Fibroblast of gingiva (primary cell): ENCODE results near the gene GABRG2.
"Not testable (repeated sequence)": the region's sequence is repeated elsewhere in the genome, so short reads cannot be mapped to it uniquely, and the experiment has no call there.

ENCODE experiments used
- DNase-seq: peaks from one replicate; pipeline ENCODE4 v3.0.0-alpha.2; 2011; ENCODE audit warnings: low read depth

GABRG2 gene

DNA sequence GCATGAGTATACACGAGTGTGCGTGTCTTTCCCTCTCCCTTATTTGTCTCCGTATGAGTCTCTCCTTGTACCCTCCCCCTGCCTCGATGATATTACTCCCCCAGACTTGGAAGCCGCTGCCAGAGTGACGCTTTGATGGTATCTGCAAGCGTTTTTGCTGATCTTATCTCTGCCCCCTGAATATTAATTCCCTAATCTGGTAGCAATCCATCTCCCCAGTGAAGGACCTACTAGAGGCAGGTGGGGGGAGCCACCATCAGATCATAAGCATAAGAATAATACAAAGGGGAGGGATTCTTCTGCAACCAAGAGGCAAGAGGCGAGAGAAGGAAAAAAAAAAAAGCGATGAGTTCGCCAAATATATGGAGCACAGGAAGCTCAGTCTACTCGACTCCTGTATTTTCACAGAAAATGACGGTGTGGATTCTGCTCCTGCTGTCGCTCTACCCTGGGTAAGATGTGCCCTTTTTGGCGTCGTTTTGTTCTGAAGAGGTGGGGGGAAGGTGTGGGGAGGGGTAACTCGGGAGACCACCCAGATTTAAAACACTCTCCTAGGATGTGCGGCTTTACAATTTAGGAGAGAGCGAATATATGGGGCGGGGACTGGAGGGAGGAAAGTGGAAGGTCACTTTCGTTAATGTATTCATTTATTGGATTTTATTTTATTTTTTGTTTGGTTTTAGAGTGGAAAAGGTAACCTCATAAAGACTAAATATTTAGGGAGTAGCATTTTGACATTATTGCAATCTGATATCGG lies at the start of gene GABRG2:
Gene GABRG2 (plus strand): TSS at position 119 of the 757 bp plus-strand sequence. CDS start 227 bp downstream, at position 346.
- no peak for DNase-seq

DNA sequence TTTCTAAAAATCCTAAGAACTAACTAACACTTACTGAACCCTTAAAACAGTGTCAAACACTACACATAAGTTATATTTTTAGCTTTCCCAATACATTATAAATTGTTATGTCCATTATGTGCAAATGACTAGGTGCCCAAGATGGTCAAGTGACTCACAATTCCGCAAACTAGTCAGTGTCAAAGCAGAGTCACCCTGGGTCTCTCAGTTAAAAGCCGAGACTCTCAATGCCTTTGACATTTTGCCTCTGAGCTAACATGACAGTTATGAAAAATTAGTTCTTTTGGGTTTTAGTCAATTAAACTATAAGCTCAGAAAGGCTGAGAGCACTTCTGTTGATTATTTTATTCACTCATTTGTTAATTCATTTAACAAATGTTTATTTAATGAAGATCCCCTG lies 42.3 kb upstream of the GABRG2 start:
- DNase-seq, result no peak

DNA sequence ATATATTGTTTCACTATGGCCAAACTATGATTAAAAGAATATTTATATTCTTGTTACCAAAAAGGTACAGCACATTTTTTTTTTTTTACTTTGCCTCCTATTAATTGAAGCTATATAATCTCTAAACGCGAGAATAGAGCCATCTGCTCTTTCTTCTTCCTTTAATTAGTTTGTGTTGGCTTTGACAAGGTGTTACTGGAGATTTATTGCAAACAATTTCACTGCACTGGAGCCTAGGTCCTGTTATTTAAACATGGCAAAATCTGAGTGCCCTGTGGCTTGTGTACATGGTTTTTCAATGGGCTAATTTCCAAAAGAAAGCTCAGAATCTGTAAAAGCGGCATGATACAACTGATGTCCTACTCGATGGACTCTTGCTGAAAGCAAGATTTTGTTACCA lies 40.8 kb upstream of the GABRG2 start:
- DNase-seq, result no peak

- DNase-seq, result no peak
These were observed 30.1 kb upstream of the GABRG2 start for GRCh38 chr5:162037431-162037830.

DNA sequence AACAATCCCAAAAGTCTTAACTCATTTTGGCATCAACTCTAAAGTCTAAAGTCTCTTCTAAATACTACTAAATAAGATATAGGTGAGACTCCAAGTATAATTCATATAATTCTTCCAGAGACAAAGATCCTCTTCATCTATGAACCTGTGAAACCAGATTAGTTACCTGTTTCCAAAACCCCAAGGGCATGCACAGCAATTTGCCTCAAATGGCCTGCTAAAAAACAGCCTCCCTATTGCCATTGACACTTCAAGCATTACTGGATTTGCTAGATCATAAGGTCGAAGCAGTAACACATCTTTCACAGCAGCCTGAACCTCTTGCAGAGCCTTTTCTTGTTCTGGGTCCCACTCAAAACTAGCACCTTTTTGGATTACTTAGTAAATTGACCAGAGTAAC lies 20.3 kb upstream of the GABRG2 start:
- DNase-seq, result no peak

DNA sequence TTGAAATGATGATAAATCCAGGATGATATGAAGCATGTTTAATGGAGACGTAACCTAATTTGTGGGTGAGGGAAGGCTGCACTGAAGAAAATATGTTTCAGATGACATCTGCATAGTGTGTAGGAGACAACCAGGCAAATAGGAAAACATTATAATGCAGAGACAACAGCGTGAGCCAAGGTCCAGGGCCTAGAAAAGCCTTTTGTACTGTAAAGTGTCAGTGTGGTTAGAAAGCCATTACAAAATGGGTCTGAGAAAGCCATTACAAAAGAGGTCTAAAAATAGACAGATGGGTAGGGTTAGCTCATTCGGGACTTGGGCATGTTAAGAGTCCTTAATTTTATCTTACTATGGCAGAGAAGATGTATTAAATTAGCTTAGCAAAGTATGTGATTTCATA lies 14.9 kb upstream of the GABRG2 start:
- no peak for DNase-seq

- not testable (repeated sequence) for DNase-seq
These were observed 12.5 kb upstream of the GABRG2 start for GRCh38 chr5:162055095-162055494.

DNA sequence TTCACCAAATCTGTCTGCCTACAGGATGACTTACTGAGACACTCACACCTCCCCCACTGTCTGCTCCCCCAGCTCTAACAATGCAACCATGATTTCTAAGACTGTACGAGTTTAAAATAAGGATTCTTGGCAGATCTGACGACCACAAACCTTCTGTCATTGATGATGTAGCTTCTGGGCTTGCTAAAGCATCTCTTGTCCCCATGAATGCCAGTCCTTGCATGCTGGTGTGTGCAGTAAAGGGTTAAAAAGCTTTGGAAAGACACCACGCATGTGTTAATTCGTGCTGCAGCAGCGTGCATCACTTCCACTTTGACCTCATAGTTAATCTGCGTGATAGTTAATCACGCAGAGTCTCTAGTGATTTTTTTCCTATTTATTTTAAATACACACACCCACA lies 411 bp upstream of the GABRG2 start:
- DNase-seq, result no peak

DNA sequence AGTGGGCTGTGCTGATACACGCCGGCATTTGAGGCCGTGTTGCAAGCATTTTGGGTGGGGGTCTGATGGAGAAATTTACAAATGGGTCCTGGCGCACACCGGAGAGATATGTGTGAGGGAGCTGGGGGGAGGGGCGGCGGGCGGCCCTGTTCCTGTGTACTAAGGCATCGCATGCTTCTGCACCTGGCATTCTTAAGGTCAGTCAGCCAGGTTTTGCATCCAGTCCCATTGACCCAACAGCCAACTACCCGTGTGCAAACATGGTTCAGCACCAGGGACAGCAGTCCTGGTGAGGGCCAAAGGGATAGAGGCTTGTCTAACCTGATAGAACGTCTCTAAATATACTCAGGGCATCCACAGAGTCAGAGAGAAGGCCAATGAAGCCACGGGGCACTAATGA lies 839 bp downstream of the GABRG2 start:
- no peak for DNase-seq

DNA sequence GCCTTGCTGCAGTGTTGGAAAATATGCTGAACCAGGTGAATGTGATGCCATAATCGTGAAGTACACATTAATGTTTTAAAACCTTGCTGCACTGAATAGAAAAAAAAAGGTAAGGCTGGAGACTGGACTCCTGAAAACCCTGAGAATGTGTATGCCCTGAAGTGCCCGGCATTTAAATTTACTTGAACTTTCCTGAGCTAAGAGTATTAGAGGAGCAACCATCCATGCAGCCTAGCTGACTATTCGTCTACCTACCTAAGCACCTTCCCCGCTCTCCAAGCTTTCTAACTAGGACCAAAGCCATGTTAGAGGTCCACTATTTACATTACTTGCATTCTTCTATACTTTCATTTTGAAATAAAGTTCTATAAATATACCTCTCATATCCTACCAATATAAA lies 1.4 kb downstream of the GABRG2 start:
- DNase-seq, result no peak

- DNase-seq, result no peak
These were observed 11.2 kb downstream of the GABRG2 start for GRCh38 chr5:162078805-162079204.

GRCh38 chr5:162091336-162091735 lies 23.8 kb downstream of the GABRG2 start:
- no peak for DNase-seq

GRCh38 chr5:162096448-162096847 lies 28.9 kb downstream of the GABRG2 start:
- DNase-seq, result no peak

DNA sequence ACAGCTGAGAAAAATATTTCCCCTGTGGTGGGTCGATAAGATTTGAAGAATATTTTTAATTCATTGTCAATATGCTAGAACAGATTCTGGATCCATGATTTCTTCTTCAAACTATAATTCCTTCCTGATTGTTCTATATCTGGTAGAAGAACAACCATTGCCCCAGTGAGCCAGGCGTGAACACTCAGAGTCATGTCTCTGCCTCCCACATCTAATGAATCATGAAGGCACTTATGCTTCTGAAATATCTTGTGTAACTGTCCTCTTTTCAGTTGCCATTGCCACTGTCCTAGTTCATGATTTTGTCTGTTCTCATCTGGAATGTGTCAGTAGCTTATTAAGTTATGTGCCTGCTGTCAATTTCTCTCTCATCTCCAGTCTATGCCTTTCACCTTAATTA lies 40.0 kb downstream of the GABRG2 start:
- no peak for DNase-seq

DNA sequence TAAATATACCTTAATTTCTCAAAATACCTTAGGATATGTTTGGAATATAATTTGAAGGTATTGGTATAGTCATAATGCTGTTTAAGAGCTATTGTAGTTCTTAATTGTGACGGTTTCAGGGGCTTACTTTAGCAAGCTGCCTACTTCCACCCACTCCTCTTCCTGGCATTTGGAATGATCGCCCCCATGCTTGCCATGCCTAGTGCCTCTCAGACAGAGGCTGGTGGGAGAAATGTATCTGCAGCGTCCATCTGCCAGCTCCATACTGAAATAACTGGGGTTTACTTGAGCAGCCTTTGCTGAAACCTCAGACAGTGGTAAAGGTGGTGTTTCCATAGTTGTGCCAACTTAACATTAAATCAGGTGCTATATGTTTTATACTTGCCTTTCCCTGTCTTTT lies 52.2 kb downstream of the GABRG2 start:
- DNase-seq, result no peak

DNA sequence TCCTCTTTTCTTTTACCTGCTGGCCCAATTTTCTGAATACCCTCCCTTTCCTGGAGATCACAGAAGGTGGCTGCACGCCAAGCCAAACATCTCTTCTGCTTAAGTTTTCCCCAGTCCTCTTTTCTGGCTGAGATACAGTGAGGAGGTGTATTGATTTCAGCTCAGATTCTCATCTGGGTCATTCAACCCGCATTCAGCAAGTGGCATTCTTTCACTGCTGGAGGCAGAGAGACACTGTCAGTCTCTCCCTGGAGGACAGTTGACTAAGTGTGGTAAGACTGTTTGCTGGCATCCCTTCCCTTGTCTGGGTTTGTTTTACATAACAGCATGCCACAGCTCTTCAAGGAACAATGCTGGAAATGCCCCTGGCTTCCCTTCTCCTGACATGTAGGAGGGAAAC lies 60.5 kb downstream of the GABRG2 start:
- DNase-seq, result no peak

- DNase-seq, result no peak
These were observed 64.8 kb downstream of the GABRG2 start for GRCh38 chr5:162132348-162132747.

DNA sequence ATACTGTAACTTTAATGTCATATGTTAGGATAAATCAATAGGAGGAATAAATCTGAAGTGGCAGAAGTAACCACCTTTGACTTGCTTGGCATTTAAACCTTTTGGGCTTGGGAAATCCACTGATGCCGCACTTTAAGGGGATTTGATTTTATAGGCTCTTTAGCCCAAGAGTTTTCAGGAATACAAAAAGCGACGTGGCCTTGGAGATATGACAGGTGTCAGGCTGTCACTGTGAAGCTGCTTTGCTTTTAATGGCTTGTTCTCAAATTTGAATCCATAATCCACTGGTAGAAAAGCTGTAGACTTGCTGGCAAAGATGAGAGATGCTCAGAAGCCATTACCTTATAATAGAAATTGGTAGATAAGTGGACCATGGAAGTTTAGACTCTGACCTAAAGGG lies 71.6 kb downstream of the GABRG2 start:
- no peak for DNase-seq

DNA sequence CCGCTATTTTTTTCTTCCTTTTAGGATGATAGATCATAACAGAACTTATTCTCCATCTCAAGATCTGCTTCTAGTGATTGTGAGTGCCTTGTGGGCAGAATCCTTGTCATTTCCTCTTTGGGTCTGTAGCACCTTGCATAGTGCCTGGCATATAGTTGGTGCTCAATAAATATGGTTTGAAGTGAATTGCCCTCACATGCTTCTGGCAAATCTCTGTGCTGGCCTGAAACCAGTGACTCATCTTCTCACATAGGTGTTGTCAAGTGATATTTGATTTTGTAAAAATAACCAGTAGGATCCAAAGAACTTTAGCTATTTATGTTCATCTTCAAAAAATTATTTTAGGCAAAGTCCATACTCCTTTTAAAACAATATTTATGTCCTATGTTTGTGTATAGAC lies 86.7 kb downstream of the GABRG2 start:
- DNase-seq, result no peak

GRCh38 chr5:162160401-162160800 lies 92.8 kb downstream of the GABRG2 start:
- no peak for DNase-seq

DNA sequence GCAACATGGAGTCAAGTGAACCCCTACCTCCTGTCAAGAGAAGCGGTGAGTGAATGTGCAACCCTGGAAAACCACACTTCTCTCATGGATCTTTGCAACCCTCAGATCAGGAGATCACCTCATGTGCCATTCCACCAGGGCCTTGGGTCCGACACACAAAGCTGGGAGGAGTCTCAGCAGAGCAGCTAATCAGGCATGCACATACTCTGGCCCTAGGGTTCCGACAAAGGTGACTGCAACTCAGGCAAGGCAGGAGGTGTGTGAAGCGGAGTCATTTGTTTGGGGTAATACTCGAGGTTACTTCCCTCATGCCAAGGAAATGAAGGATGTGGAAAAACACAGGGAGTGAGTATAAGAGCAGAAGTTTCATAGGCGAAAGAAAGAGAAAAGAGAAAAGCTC lies 96.1 kb downstream of the GABRG2 start:
- no peak for DNase-seq

DNA sequence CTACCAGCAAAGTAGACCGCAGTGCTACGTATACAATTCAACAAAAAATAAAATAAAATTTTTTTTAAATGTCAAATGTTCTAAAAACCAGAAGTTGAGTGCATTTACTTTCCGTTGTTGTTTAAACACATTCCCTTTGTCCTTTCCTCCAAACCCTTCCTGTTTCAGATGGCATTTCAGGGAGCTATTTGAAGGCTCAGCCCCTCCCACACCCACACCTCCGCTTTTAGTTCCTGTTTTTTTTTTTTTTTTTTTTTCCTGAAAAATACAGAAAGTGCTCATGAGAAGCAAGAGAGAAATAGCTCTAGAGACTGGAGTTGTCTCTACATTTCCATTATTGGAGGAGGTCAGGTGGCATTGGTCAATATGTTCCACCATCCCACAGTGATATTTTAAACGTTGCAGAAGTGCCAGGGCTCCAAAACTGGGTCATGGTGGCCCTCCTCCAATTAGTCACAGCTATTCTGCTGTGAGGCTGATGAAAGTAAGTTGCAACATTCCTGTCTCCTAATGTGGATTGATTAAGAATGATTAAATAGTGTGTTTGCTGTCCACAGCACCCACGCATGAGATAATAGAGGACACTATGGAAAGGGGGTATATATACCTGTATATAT lies 106.9 kb downstream of the GABRG2 start:
- DNase-seq, result no peak

GRCh38 chr5:162187371-162187770 lies 119.8 kb downstream of the GABRG2 start:
- no peak for DNase-seq

DNA sequence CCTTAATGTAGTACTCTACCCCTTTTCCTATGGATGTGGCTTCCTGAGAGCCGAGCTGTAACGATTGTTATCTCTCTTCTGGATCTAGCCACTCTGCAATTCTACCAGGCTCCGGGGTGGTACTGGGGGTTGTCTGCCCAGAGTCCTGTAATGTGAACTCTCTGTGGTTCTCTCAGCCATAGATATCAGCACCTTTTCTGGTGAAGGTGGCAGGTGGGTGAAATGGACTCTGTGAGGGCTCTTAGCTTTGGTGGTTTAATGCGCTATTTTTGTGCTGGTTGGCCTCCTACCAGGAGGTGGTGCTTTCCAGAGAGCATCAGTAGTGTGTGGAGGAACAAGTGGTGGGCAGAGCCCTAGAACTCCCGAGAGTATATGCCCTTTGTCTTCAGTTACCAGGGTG lies 122.1 kb downstream of the GABRG2 start:
- no peak for DNase-seq
